NCI-H187 treated with DMSO at 0.1 percent for 48 hours (cell line): ENCODE results near the gene SP4.
"Not testable (repeated sequence)": the region's sequence is repeated elsewhere in the genome, so short reads cannot be mapped to it uniquely, and the experiment has no call there.

Source experiments
- DNase-seq: peaks from one replicate; lab custom pipeline; 2025; lab: John Stamatoyannopoulos, UW

Gene SP4

GRCh38 chr7:21526007-21526406 lies 98.1 kb downstream of the SP4 start:
- no peak for DNase-seq

GRCh38 chr7:21526448-21526847 lies 98.6 kb downstream of the SP4 start:
- no peak for DNase-seq

GRCh38 chr7:21532485-21532884 lies 104.6 kb downstream of the SP4 start:
- DNase-seq = not testable (repeated sequence)

GRCh38 chr7:21533646-21534045 lies 105.8 kb downstream of the SP4 start:
- DNase-seq = not testable (repeated sequence)

- not testable (repeated sequence) for DNase-seq
Observed at GRCh38 chr7:21536445-21537118, 108.7 kb downstream of the SP4 start.

- DNase-seq = no peak
Observed at GRCh38 chr7:21538936-21539495, 111.1 kb downstream of the SP4 start.

- DNase-seq = no peak
Observed at GRCh38 chr7:21542891-21543527, 115.1 kb downstream of the SP4 start, which contains the start of gene DNAH11. DNAH11 (plus strand) TSS chr7:21543039; CDS start chr7:21543246, 207 bp downstream.

GRCh38 chr7:21543528-21544302 lies 115.8 kb downstream of the SP4 start:
- no peak for DNase-seq

GRCh38 chr7:21544303-21544656 lies 116.4 kb downstream of the SP4 start:
- no peak for DNase-seq

GRCh38 chr7:21544715-21545114 lies 116.8 kb downstream of the SP4 start:
- no peak for DNase-seq

- DNase-seq = no peak
Observed at GRCh38 chr7:21547501-21547900, 119.6 kb downstream of the SP4 start.

GRCh38 chr7:21548491-21548890 lies 120.6 kb downstream of the SP4 start:
- no peak for DNase-seq

- no peak for DNase-seq
Observed at GRCh38 chr7:21550076-21550475, 122.2 kb downstream of the SP4 start.

- no peak for DNase-seq
Observed at GRCh38 chr7:21550821-21551531, 123.1 kb downstream of the SP4 start.

- no peak for DNase-seq
Observed at GRCh38 chr7:21562385-21562784, 134.5 kb downstream of the SP4 start.
